ENCODE results near the gene VCAM1. TPM values are rescaled to one million over a fixed set of nuclear protein-coding genes. Genes with fewer than 3 reads are reported as not detected.
"Not testable (repeated sequence)": the region's sequence is repeated elsewhere in the genome, so short reads cannot be mapped to it uniquely, and the experiment has no call there.

Gene VCAM1
- polyA plus RNA-seq, 4 donors = 27.9 to 96.5 (median 47.5) TPM

DNA sequence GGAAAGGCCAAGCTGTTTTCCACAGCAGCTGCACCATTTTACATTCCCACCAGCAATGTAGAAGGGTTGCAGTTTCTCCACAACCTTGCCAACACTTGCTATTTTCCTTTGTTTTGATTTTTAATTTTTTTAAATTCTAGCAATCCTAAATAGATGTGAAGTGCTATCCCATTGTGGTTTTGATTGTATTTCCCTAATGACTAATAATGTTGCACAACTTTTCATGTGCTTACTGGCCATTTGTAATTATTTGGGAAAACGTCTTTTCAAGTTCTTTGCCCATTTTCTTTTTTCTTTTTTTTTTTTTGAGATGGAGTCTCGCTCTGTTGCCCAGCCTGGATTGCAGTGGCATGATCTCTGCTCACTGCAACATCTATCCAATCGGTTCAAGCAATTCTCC lies 53.9 kb downstream of the VCAM1 start:
- no peak for DNase-seq (ENCODE audit: low read depth in 4 of 4, low spot score in 3 of 4)

DNA sequence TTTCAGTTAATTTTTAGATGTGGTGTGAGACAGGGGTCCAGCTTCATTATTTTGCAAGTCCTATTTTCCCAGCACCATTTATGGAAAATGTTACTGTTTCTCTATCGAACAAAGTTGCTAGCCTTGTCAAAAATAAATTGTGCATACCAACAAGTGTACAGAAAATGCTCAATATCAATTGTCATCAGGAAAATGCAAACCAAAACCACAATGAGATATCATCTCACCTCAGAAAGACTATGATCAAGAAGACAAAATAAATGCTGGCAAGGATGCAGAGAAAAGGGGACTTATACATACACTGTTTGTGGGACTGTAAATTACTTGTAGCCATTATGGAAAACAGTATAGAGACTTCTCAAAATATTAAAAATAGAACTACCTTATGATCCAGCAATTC lies 54.8 kb downstream of the VCAM1 start:
- no peak for DNase-seq (ENCODE audit: low read depth in 4 of 4, low spot score in 3 of 4)

DNA sequence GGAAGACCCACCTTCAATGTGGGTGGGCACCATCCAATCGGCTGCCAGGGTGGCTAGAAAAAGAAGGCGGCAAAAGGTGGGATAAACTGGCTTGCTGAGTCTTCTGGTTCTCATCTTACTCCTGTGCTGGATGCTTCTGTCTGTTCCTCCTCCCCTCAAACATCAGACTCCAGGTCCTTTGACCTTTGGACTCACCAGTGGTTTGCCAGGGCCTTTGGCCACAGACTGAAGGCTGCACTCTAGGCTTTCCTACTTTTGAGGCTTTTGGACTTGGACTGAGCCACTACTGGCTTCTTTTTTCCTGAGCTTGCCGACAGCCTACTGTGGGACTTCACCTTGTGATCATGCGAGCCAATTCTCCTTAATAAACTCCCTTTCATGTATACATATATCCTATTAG lies 55.9 kb downstream of the VCAM1 start:
- no peak for DNase-seq (ENCODE audit: low read depth in 4 of 4, low spot score in 3 of 4)

DNA sequence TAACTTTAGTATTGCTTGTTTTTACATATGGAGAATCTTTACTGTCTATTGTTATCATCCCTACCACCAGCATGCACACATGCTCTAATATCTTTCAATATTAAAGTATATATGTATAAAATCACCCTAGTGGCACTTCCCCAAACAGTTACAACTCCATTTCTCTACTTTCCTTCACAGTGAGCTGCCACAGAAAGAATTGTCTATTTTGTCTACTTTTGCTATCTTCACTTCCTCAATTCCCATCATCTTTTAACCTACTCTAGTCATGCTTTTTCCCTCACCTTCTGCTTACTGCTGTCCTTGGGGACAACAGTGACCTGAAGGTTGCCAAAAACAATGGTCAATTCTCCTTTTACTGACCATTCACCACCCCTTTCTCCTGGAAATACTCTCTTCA lies 59.2 kb downstream of the VCAM1 start:
- DNase-seq (ENCODE audit: low read depth in 4 of 4, low spot score in 3 of 4) = no peak

DNA sequence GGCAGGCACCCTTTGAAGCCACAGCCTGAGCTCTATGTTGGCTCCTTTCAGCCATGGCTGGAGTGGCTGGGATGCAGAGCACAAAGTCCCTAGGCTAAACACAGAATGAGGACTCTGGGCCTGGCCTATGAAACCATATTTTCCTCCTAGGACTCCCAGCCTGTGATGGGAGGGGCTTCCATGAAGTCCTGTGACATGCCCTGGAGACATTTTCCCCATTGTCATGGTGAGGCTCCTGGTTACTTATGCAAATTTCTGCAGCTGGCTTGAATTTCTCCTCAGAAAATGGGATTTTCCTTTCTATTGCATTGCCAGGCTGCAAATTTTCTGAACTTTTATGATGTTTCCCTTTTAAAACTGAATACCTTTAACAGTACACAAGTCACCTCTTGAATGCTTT lies 61.3 kb downstream of the VCAM1 start:
- DNase-seq (ENCODE audit: low read depth in 4 of 4, low spot score in 3 of 4) = no peak

DNA sequence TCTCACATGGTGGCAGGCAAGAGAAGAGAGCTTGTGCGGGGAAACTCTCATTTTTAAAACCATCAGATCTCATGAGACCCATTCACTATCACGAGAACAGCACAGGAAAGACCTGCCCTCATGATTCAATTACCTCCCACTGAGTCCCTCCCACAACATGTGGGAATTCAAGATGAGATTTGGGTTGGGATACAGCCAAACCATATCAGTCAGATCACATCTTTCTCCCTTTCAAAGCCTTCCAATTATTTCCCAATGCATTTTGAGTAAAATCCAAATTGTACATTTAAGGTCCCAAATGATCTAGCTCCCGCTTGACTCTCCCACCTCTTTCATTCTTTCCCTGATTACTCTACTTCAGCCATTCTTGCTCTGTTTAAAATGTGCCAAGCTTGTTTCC lies 62.2 kb downstream of the VCAM1 start:
- DNase-seq (ENCODE audit: low read depth in 4 of 4, low spot score in 3 of 4) = not testable (repeated sequence)

DNA sequence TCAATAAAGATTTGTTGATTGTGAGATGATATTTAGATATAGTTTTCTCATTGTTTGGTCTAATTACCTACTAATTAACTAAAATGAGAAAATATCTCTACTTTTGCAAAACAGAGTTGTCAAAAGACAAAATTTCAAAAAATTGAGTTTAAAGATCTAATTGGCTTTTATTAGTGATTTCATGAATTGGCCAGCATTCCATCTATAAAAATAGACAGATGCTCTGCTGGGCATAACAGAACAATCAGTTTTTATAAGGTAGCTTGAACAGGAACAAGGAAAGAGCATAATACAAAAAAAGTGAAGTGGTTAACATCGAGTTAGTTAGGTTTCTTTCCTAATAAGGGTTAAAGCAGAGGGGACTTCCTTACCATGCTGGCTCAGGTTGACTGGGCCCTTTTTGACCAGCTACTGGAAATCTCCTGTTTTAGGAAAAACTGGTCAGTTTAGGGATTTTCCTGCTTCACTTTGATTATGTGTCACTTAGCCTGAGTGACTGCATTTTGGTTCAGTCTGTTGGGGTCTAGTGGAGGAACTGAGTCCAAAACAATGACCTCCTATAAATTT lies 63.0 kb downstream of the VCAM1 start:
- no peak for DNase-seq (ENCODE audit: low read depth in 4 of 4, low spot score in 3 of 4)

DNA sequence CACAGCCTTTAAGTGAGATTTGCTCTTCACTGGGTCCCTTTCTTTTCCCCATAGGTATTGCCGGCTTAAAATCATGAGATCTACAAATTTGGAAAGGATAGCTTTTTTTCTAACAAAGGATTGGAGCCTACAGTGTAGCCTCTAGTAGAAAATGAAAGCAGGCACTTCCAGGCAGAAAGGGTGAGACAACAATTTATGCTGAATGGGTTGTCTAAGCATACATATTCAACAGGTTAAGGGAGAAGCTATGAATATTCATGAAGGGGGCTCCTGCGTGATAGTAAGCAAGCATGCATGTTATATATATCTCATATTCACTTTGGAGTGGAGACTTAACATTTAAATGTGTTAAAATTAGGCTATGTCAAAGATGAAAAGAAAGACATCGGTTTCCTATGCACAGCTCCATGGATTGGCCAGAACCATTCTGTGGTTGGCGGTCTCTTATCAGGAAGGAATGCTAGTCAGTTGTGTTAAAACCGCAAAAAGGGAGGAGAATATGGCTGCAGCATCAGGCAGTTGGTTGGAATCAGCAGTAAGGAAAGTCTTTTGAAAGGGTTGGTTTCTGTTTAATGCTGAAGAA lies 66.0 kb downstream of the VCAM1 start:
- no peak for DNase-seq (ENCODE audit: low read depth in 4 of 4, low spot score in 3 of 4)

DNA sequence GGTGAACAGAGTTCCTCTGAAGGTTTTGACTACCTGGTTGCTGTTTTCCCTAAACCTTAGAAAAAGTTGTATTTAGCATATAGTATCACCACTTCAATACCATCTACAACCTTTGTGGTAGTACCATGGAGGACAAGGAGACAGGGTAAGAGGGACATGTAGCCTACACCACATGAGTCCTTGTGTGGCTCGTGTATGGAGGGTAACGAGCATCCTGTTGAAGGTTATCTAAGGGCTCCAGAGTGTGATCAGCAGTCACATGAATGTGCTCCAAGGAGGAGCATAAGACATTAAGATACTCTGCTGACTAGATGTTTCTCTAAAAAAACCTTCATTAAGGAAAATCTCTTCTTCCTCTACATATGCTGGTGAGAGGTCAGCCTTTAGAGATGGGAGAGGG lies 67.3 kb downstream of the VCAM1 start:
- DNase-seq (ENCODE audit: low read depth in 4 of 4, low spot score in 3 of 4) = no peak

Other genes starting within 250 kb of the VCAM1 start
- under 1 TPM; 0.09 to 0.81 (median 0.19) TPM for gene GPR88, start 181.6 kb upstream of the VCAM1 start, polyA plus RNA-seq (ENCODE audit: insufficient read length in 4 of 4)
- 10 to 100 TPM; 63.1 to 96.4 (median 69.3) TPM for gene EXTL2, start 175.1 kb downstream of the VCAM1 start, polyA plus RNA-seq (ENCODE audit: insufficient read length in 4 of 4)
- gene SLC30A7, start 176.3 kb downstream of the VCAM1 start, polyA plus RNA-seq (ENCODE audit: insufficient read length in 4 of 4) = 10 to 100 TPM; 16.9 to 18.6 (median 18.2) TPM

Measured in left renal pelvis (tissue), 4 donors.